ENCODE measurements around the gene IKBKE. TPM values are rescaled to one million over a fixed set of nuclear protein-coding genes. Genes with fewer than 3 reads are reported as not detected.

IKBKE gene
- total and polyA plus RNA-seq, 9 donors, result 0.86 to 3.9 (median 2.3) TPM

Small RNAs within 50 kb of the gene (microRNA-seq; reads per million reads assigned to microRNA genes)
- gene MIR6769B, result 0 to 0.38 (median 0.18) reads per million in 3 donors

Small RNAs within 50 kb of the gene (small RNA-seq; reads per million reads assigned to genes)
- gene MIR6769B, result not detected

Other genes with a start within 250 kb of the IKBKE start
- gene RASSF5, start 37.1 kb downstream of the IKBKE start, total RNA-seq, result 10 to 100 TPM in 1 of 7 donors, 1 to 10 TPM in 6; 1.9 to 11.8 (median 5.3) TPM
- gene RASSF5, start 37.1 kb downstream of the IKBKE start, polyA plus RNA-seq, result 1 to 10 TPM; 1.8 to 9.0 TPM
- gene EIF2D, start 142.0 kb downstream of the IKBKE start, total RNA-seq, result 10 to 100 TPM; 46.4 to 72.8 (median 53.5) TPM
- gene EIF2D, start 142.0 kb downstream of the IKBKE start, polyA plus RNA-seq, result 10 to 100 TPM; 63.4 to 90.0 TPM
- gene DYRK3, start 165.1 kb downstream of the IKBKE start, total RNA-seq, result 10 to 100 TPM in 4 of 7 donors, 1 to 10 TPM in 3; 5.5 to 15.0 (median 10.1) TPM
- 10 to 100 TPM in 1 of 2 donors, 1 to 10 TPM in 1; 5.6 to 16.2 TPM for gene DYRK3, start 165.1 kb downstream of the IKBKE start, polyA plus RNA-seq
- gene MAPKAPK2, start 214.4 kb downstream of the IKBKE start, total RNA-seq, result 10 to 100 TPM; 28.4 to 71.2 (median 66.2) TPM
- gene MAPKAPK2, start 214.4 kb downstream of the IKBKE start, polyA plus RNA-seq, result 10 to 100 TPM; 34.5 to 64.7 TPM